Measurements from ENCODE around the gene KDR.

The KDR gene

DNA sequence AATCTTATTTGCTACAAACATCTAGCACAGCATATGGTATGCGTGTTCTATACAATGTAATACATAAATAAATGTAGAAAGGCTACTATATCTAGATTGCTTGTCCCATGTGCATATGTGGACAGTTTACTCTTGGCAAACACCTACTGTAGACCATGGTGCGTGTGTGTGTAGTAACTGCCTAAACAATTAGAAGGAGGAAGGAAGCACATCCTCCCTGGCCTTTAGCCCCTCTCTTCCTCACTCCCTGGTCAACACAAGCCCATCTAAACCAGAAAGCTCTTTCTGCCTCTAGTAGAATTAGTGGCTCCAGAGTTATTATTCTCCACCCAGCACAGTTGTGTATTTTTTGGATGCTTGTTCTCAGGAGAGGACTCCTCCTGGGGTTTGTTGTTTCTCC, 73.9 kb downstream of the KDR start:
- no peak overlapping the region for H3K4me3 ChIP-seq
- H3K36me3 ChIP-seq = no peaks in the 10 kb centered on the region
- no peaks in the 10 kb centered on the region for H3K4me1 ChIP-seq
- no peak overlapping the region for H3K9ac ChIP-seq
- H3K27ac ChIP-seq = no peak overlapping the region
- no peaks in the 10 kb centered on the region for H3K27me3 ChIP-seq
- no peak overlapping the region for H3K4me2 ChIP-seq
- H3K9me3 ChIP-seq (replicated peaks in 1 of 11) = peaks cover 0 to 10% (median 6%) of the 10 kb centered on the region in 11 experiments; a peak in 10 of 22 replicates
- no peaks in the 10 kb centered on the region for H4K20me1 ChIP-seq
- no peak for TF ChIP-seq Cebpa-rat (IDR thresholded peaks at IDR 0.05)

DNA sequence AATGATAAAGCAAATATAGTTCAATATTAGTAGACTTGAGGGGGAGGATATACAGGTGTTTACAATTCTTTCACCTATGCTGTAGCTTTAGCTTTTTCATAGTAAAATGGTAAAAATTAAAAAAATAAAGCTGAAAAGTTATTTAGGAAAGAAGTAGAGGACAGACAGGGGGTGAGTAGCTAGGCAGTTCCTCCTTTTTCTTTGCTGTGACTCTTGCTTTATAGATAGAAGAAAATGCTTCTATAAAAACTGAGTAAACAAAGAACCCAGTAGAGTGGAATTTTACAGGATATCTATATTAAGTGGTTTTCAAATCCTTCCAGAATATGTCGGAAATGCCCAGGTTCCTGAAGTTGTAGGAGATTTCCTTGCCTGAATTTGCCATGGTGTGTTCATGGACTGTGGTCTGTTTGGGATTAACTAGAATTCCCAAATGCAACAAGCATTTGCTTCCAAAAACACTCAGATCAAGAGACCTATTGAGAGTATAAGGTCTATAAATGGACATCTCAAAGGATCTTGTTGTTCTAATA, 74.9 kb downstream of the KDR start:
- no peaks in the 10 kb centered on the region for H3K4me1 ChIP-seq
- H3K27me3 ChIP-seq = no peaks in the 10 kb centered on the region
- H3K4me2 ChIP-seq = no peak overlapping the region
- TF ChIP-seq Cebpa-rat (IDR thresholded peaks at IDR 0.05) = no peak
- H3K4me3 ChIP-seq = no peak overlapping the region
- no peak overlapping the region for H3K9ac ChIP-seq
- no peaks in the 10 kb centered on the region for H3K36me3 ChIP-seq
- H4K20me1 ChIP-seq = no peaks in the 10 kb centered on the region
- H3K27ac ChIP-seq = no peak overlapping the region
- H3K9me3 ChIP-seq (replicated peaks in 1 of 11) = peaks cover 0 to 10% (median 6%) of the 10 kb centered on the region in 11 experiments; a peak in 10 of 22 replicates

DNA sequence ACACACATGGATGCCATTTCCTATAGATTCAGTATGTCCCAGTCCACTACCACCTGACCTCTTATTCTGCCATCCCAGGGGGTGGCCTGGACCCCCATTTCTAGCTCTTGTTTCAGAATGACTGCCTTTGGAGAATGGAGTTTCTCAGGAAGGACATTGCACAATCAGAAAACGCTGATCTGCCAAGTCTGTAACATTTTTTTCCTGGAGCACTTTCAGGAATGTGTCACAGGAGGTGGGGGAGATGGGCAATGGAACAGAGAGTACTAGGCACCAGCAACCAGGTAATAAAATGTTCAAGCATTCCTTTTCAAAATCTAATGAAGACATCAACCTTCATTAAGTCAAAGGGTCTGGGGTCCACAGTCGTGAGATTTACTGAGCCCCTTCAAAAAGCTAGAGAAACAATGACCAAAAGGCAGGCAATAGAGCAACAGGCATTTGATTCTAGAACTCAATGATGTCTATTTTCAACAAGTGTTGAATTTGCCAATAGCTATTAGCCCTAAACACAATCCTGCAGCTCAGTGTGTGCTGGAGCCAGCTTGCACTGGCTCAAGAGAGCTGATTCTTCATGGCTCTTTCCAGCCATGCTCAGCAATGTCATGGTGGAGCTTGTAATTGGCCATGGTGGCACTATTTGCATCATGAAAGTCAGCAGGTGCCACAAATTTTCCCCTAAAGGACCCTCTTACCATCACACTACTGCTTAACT, 87.1 kb downstream of the KDR start:
- no peaks in the 10 kb centered on the region for H4K20me1 ChIP-seq
- no peak overlapping the region for H3K9ac ChIP-seq
- H3K4me2 ChIP-seq = no peak overlapping the region
- H3K27me3 ChIP-seq = no peaks in the 10 kb centered on the region
- H3K36me3 ChIP-seq = no peaks in the 10 kb centered on the region
- H3K27ac ChIP-seq = no peak overlapping the region
- peaks cover 3 to 21% (median 10%) of the 10 kb centered on the region in 11 experiments; a peak in 14 of 22 replicates for H3K9me3 ChIP-seq (replicated peaks in 1 of 11)
- TF ChIP-seq Cebpa-rat (IDR thresholded peaks at IDR 0.05) = peak in 2 of 11 experiments; percentile 44 to 52; a peak in 3 of 22 replicates
- H3K4me3 ChIP-seq = no peak overlapping the region
- no peaks in the 10 kb centered on the region for H3K4me1 ChIP-seq

DNA sequence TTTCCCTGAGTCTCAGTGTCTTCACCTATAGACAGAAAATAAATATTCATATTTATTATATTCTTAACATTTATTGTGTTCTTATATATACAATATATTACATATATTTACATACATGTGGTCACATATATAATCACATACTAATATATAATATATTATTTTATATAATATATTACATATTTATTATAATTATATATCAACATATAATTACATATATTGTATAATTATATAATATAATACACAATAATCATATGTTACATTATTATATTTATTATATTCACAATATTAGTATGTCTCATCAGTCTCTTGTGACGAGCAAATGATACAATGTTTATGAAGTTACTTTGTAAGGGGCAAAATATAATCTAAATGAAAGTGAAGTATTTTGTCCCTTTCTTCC, 87.7 kb downstream of the KDR start:
- no peak overlapping the region for H3K4me3 ChIP-seq
- no peaks in the 10 kb centered on the region for H4K20me1 ChIP-seq
- H3K36me3 ChIP-seq = no peaks in the 10 kb centered on the region
- no peak overlapping the region for H3K27ac ChIP-seq
- H3K27me3 ChIP-seq = no peaks in the 10 kb centered on the region
- no peak for TF ChIP-seq Cebpa-rat (IDR thresholded peaks at IDR 0.05)
- H3K4me2 ChIP-seq = no peak overlapping the region
- H3K9ac ChIP-seq = no peak overlapping the region
- peaks cover 3 to 21% (median 10%) of the 10 kb centered on the region in 11 experiments; a peak in 14 of 22 replicates for H3K9me3 ChIP-seq (replicated peaks in 1 of 11)
- H3K4me1 ChIP-seq = no peaks in the 10 kb centered on the region

DNA sequence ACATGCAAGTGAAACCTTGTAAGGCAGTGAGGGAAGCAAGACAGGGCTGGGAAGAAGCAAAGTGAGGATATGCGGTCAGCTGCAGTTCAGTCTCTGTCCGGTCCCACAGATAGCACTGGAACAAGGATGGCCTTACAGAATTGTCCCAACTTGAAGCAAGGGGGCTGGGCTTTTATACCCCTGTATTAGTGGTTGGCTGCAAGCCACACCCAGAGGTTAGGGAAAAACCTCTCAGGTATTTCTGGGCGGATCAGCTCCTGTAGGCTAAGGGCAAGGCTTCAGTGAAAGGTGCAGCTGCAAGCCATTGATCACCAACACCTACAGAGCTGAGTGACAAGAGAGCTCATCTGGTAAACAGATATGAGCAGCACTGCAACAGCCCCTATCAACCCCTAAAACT, 89.0 kb downstream of the KDR start:
- no peak for TF ChIP-seq Cebpa-rat (IDR thresholded peaks at IDR 0.05)
- H3K9ac ChIP-seq = no peak overlapping the region

DNA sequence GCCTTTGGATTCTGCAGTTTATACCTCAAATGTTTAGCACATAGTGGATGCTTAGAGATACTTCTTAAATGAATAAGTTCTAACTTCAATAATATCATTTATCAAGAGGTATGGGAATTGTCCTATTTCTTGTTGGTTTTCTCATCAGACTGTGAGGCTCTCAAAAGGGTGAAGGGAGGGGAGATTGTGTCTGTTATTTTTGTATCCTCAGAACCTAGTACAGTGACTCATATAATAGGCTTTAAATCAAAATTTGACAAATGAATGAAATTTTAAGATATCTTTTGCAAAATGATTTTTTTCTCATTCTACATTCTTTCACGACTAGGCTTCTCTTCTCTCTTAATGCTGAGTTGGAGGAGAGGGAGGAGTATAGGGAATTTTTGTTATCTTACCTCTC, 89.5 kb downstream of the KDR start:
- H3K36me3 ChIP-seq = no peaks in the 10 kb centered on the region
- no peak overlapping the region for H3K27ac ChIP-seq
- H3K9ac ChIP-seq = no peak overlapping the region
- H3K4me2 ChIP-seq = no peak overlapping the region
- peaks cover 0 to 5% (median under 1%) of the 10 kb centered on the region in 11 experiments; a peak in 7 of 22 replicates for H3K9me3 ChIP-seq (replicated peaks in 1 of 11)
- H4K20me1 ChIP-seq = no peaks in the 10 kb centered on the region
- no peaks in the 10 kb centered on the region for H3K27me3 ChIP-seq
- H3K4me3 ChIP-seq = no peak overlapping the region
- TF ChIP-seq Cebpa-rat (IDR thresholded peaks at IDR 0.05) = no peak
- H3K4me1 ChIP-seq = no peaks in the 10 kb centered on the region

More for the DNA sequence above, 89.0 kb downstream of the KDR start:
- Histone ChIP-seq H3K36me3 (no peaks in the 10 kb centered on the region), H4K20me1 (no peaks in the 10 kb centered on the region), H3K27me3 (no peaks in the 10 kb centered on the region), H3K27ac (no peak overlapping the region), H3K4me2 (no peak overlapping the region), H3K4me3 (no peak overlapping the region), H3K4me1 (no peaks in the 10 kb centered on the region), H3K9me3 (replicated peaks in 1 of 11) (peaks cover 3 to 10% (median 5%) of the 10 kb centered on the region in 11 experiments; a peak in 13 of 22 replicates)

DNA sequence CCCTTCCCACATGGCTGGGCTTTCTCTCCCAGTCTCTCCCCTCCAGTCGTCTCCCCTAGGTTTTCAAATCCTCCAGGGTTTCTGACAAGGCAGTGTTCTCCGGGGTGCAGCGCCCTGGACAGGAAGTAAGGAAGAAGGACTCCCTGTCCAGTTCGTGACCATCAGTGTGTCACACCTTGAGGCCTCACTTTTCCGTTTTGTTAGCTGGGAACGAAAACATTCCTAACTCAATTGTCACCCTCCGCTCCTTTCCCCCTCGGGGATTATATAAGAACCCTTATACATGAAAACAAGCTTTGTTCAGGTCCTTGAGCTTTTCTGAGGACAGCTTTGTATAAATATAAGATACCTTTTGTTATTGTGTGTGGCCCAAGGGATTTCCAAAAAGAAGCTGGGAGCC, 92.1 kb downstream of the KDR start:
- Histone ChIP-seq H3K4me3 (no peak overlapping the region), H3K4me2 (no peak overlapping the region), H3K27ac (no peak overlapping the region), H4K20me1 (no peaks in the 10 kb centered on the region), H3K4me1 (no peaks in the 10 kb centered on the region), H3K27me3 (no peaks in the 10 kb centered on the region), H3K9ac (no peak overlapping the region), H3K9me3 (replicated peaks in 1 of 11) (no peaks in the 10 kb centered on the region), H3K36me3 (no peaks in the 10 kb centered on the region)
- TF ChIP-seq Cebpa-rat (IDR thresholded peaks at IDR 0.05) = no peak

DNA sequence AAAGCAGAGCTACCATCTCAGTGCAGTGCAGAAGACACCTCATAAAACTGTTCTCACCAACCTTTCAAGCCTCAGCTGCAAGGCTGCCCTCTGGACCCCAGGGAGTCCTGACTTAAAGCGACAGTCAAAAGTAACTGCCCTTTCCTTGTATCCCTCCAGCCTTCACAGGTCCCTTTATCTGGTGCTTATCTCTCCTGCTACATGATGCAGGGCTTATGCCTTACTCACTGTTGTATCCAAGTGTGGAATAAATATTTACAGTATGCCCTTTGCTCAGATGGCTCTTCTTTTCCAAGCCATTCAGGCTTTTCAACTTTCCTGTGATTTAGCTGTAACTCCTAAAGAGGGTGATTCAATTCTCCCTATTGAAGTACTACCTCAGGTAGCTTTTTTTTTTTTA, 92.6 kb downstream of the KDR start:
- H3K9me3 ChIP-seq (replicated peaks in 1 of 11) = no peaks in the 10 kb centered on the region
- no peak overlapping the region for H3K27ac ChIP-seq
- H3K4me1 ChIP-seq = no peaks in the 10 kb centered on the region
- no peaks in the 10 kb centered on the region for H3K27me3 ChIP-seq
- H3K4me3 ChIP-seq = no peak overlapping the region
- H3K9ac ChIP-seq = no peak overlapping the region
- H4K20me1 ChIP-seq = no peaks in the 10 kb centered on the region
- no peak for TF ChIP-seq Cebpa-rat (IDR thresholded peaks at IDR 0.05)
- no peak overlapping the region for H3K4me2 ChIP-seq
- no peaks in the 10 kb centered on the region for H3K36me3 ChIP-seq

DNA sequence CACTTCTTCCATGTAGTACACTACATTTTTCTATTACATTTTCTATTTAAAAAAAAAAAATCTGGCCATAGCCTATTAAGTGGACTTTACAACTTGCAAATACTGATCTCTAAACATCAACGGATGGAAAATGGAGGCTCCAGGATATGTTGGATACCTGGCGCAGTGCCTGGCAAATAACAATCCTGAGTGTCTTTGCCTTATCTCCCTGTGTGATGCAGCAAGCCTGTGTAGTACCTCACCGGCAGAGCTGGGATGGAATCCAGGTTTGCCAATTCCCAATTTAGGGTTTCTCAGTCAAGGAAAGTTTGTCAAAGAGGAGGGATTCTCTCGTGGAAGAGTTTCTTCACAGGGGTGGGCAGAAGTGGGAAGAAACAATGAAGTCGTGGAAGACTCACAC, 93.2 kb downstream of the KDR start:
- H3K4me2 ChIP-seq = no peak overlapping the region

DNA sequence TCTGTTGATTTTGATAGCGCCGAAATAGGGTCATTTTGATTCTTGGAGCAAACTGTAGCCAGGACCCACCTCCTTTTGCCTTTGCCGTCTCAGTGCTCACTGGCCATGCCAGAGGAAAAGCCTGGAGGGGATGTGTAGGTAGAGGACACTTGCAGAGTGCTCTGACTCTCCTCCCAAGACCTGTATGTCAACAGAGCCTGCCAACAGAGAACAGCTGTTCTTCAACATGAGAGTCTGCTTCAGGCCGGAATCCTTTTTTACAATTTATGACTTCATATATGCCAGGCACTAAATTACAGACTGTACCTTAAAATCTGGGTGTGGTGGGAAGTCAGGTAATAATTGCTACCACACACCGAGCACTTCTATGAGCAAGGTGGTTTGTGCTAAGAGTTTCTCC, 94.2 kb downstream of the KDR start:
- no peak overlapping the region for H3K9ac ChIP-seq
- no peaks in the 10 kb centered on the region for H3K27me3 ChIP-seq
- no peaks in the 10 kb centered on the region for H3K36me3 ChIP-seq
- no peak for TF ChIP-seq Cebpa-rat (IDR thresholded peaks at IDR 0.05)
- no peak overlapping the region for H3K27ac ChIP-seq
- no peaks in the 10 kb centered on the region for H4K20me1 ChIP-seq
- H3K4me2 ChIP-seq = no peak overlapping the region
- no peak overlapping the region for H3K4me3 ChIP-seq
- H3K4me1 ChIP-seq = no peaks in the 10 kb centered on the region
- H3K9me3 ChIP-seq (replicated peaks in 1 of 11) = no peaks in the 10 kb centered on the region

More for the DNA sequence above, 93.2 kb downstream of the KDR start:
- no peak for TF ChIP-seq Cebpa-rat (IDR thresholded peaks at IDR 0.05)
- H3K27me3 ChIP-seq = no peaks in the 10 kb centered on the region
- no peak overlapping the region for H3K9ac ChIP-seq
- H3K4me1 ChIP-seq = no peaks in the 10 kb centered on the region
- H3K4me3 ChIP-seq = no peak overlapping the region
- H3K36me3 ChIP-seq = no peaks in the 10 kb centered on the region
- no peak overlapping the region for H3K27ac ChIP-seq
- no peaks in the 10 kb centered on the region for H3K9me3 ChIP-seq (replicated peaks in 1 of 11)
- H4K20me1 ChIP-seq = no peaks in the 10 kb centered on the region

Data from BLaER1 treated with 17β-estradiol and CSF1 and Interleukin-3, amounts not matched to agents 10 nM and 100 nM (cell line).